CD4-positive, alpha-beta T cell (primary cell): ENCODE measurements around the gene SMARCB1. TPM values are rescaled to one million over a fixed set of nuclear protein-coding genes. Genes with fewer than 3 reads are reported as not detected.
A peak's percentile ranks its signal among the peaks of the same experiment; 100 is the strongest.
"Not testable (repeated sequence)": the region's sequence is repeated elsewhere in the genome, so short reads cannot be mapped to it uniquely, and the experiment has no call there.

Source experiments
- ATAC-seq: fragments of 200-7000 bp; cut with Tn5 transposase; one replicate; pipeline ENCODE4 v1.10.0; 2022; ENCODE audit warnings: mild to moderate bottlenecking; ENCODE audit not compliant: poor library complexity
- CTCF ChIA-PET: fragments of 350-600 bp; sonication (Branson Sonifier 250); formaldehyde crosslinking; loops from one replicate; lab custom pipeline; 2021; ENCODE audit warnings: antibody characterized with exemption, inconsistent platforms; lab: Charles Lee
- POLR2A ChIA-PET: fragments of 350-600 bp; sonication (Branson Sonifier 250); formaldehyde crosslinking; loops from one replicate; lab custom pipeline; 2021; ENCODE audit warnings: antibody characterized with exemption, inconsistent platforms; lab: Charles Lee
- DNase-seq, 14 experiments: peaks; one replicate each; pipeline ENCODE4 v3.0.0-alpha.2; 2013 to 2020; ENCODE audit warnings: mixed read lengths in 2 of 14
- H3K27ac ChIP-seq, 2 donors: one replicate each; pipeline versions ENCODE4 v1.5.1 to v1.7.0; 2013; ENCODE audit warnings: low read length in 2 of 2, low read depth in 1 of 2, mild to moderate bottlenecking in 1 of 2
- H3K27me3 ChIP-seq, 2 experiments: 1 replicate in 1 of 2; 2 replicates in 1 of 2; pipeline versions ENCODE4 v1.6.1 to v1.7.0; 2013; ENCODE audit warnings: low read length in 2 of 2, control low read depth in 1 of 2, mild to moderate bottlenecking in 1 of 2, moderate library complexity in 1 of 2; ENCODE audit not compliant: insufficient read depth in 2 of 2, control insufficient read depth in 1 of 2
- H3K36me3 ChIP-seq: one replicate; pipeline ENCODE4 v1.6.1; 2013; ENCODE audit warnings: low read length, control low read depth; ENCODE audit not compliant: insufficient read depth
- H3K4me1 ChIP-seq: one replicate; pipeline ENCODE4 v1.6.1; 2013; ENCODE audit warnings: low read length, control low read depth; ENCODE audit not compliant: insufficient read depth
- H3K4me3 ChIP-seq: one replicate; pipeline ENCODE4 v1.5.1; 2013; ENCODE audit warnings: mild to moderate bottlenecking, low read length, moderate library complexity
- H3K9me3 ChIP-seq, 2 experiments: 1 replicate in 1 of 2; 2 replicates in 1 of 2; pipeline versions ENCODE4 v1.6.1 to v1.7.0; 2013; ENCODE audit warnings: low read length in 2 of 2, mild to moderate bottlenecking in 2 of 2, control low read depth in 1 of 2, moderate library complexity in 1 of 2; ENCODE audit not compliant: control insufficient read depth in 1 of 2, insufficient read depth in 1 of 2
- H3K27ac Mint-ChIP-seq: one replicate; pipeline ENCODE4 v1.8.0; 2020; ENCODE audit warnings: mixed read lengths
- H3K27me3 Mint-ChIP-seq: one replicate; pipeline ENCODE4 v1.8.0; 2021; ENCODE audit warnings: mixed read lengths
- H3K36me3 Mint-ChIP-seq: one replicate; pipeline ENCODE4 v1.8.0; 2021; ENCODE audit warnings: low read depth, mixed read lengths
- H3K4me1 Mint-ChIP-seq: one replicate; pipeline ENCODE4 v1.8.0; 2021; ENCODE audit warnings: low read depth, mixed read lengths
- H3K4me3 Mint-ChIP-seq: one replicate; pipeline ENCODE4 v1.8.0; 2020; ENCODE audit warnings: mild to moderate bottlenecking, mixed read lengths
- H3K9me3 Mint-ChIP-seq: one replicate; pipeline ENCODE4 v1.8.0; 2020; ENCODE audit warnings: mixed read lengths
- CTCF ChIP-seq: fragments of 200-600 bp; IDR thresholded peaks from one replicate; pipeline ENCODE4 v1.8.0; 2022; ENCODE audit warnings: antibody characterized with exemption, mild to moderate bottlenecking
- intact Hi-C, 2 experiments: fragments of 100-400 bp; cut with DNase I in 1 of 2; cut with micrococcal nuclease in 1 of 2; formaldehyde crosslinking; loops; one replicate each; pipeline versions ENCODE4 v1.15.1 to v1.9.0; 2023 to 2025; cut with DNase I, micrococcal nuclease
- total RNA-seq, 174 experiments: library from RNA in 2 of 174; stranded (reverse) in 2 of 174; gene quantifications; one replicate each; pipeline ENCODE4 v1.2.3 and lab custom pipeline; 2021 to 2026

SMARCB1 gene
- total RNA-seq, 2 experiments from 2014 or later, result 40.3 to 41.7 TPM

DNA sequence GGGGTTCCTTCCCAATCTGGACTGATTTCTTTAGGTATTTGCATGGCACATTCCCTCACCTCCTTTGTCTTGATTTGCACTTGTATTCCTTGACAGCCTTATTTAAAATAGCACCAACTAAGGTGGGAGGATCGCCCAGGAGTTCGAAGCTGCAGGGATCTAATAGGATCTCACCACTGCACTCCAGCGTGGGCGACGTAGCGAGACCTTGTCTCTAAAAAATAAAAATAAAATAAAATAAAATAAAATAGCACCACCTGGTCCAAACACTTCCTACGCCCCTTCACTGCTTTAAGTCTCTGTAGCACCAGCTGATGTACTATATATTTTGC is 71.7 kb downstream of the SMARCB1 start:
- peaks cover 25% of the 10 kb centered on the region for H3K4me1 ChIP-seq
- no peaks in the 10 kb centered on the region for H3K9me3 ChIP-seq
- POLR2A ChIA-PET, result interaction anchor here (1.2 to 2.8 kb wide), 7 partner anchors 9 to 296 kb away, joined by 3 to 44 read pairs (median 8); partner anchors contain the start of genes DERL3, MIF and SMARCB1
- peak overlapping the region; percentile 87 for H3K4me3 ChIP-seq
- no peaks in the 10 kb centered on the region for H3K27me3 Mint-ChIP-seq
- peaks cover 20% of the 10 kb centered on the region for H3K4me1 Mint-ChIP-seq
- peak overlapping the region; percentile 97 for H3K4me3 Mint-ChIP-seq
- H3K36me3 Mint-ChIP-seq, result peaks cover 8% of the 10 kb centered on the region
- no peaks in the 10 kb centered on the region for H3K36me3 ChIP-seq
- peak overlapping the region in 1 of 2 donors; percentile 56 for H3K27ac ChIP-seq
- CTCF ChIA-PET, result interaction anchor here (1.4 to 2.9 kb wide), 3 partner anchors 10 to 87 kb away, joined by 3 to 33 read pairs (median 7); no protein-coding TSS in a partner anchor
- DNase-seq, result no peak
- TF ChIP-seq CTCF, result no peak
- H3K27ac Mint-ChIP-seq, result peak overlapping the region; percentile 82
- intact Hi-C loops, result loop anchor here in 1 of 2 experiments (5.0 kb wide), 2 partner anchors 34 to 71 kb away; partner anchors contain the start of genes MIF and SMARCB1
- no peaks in the 10 kb centered on the region for H3K27me3 ChIP-seq
- ATAC-seq, result no peak
- no peaks in the 10 kb centered on the region for H3K9me3 Mint-ChIP-seq

GRCh38 chr22:23859201-23859600 is 72.4 kb downstream of the SMARCB1 start:
- peak overlapping the region; percentile 97 for H3K4me3 Mint-ChIP-seq
- no peak overlapping the region for H3K27ac Mint-ChIP-seq
- CTCF ChIA-PET, result interaction anchor here (2.0 to 2.9 kb wide), 2 partner anchors 10 to 88 kb away, joined by 7 to 33 read pairs; no protein-coding TSS in a partner anchor

GRCh38 chr22:23860187-23860586 is 73.4 kb downstream of the SMARCB1 start:
- intact Hi-C loops, result loop anchor here in 1 of 2 experiments (5.0 kb wide), 1 partner anchor 92 kb away; no protein-coding TSS in a partner anchor
- H3K27ac ChIP-seq, H3K27ac Mint-ChIP-seq, POLR2A ChIA-PET, H3K4me3 Mint-ChIP-seq, H3K27me3 ChIP-seq, ATAC-seq, CTCF ChIA-PET, H3K27me3 Mint-ChIP-seq, H3K36me3 ChIP-seq, DNase-seq, H3K9me3 ChIP-seq, H3K9me3 Mint-ChIP-seq, H3K4me3 ChIP-seq: not testable (repeated sequence)
- Mint-ChIP-seq H3K4me1 (peaks cover 20% of the 10 kb centered on the region), H3K36me3 (peaks cover 12% of the 10 kb centered on the region)
- peaks cover 25% of the 10 kb centered on the region for H3K4me1 ChIP-seq

More at GRCh38 chr22:23859201-23859600, 72.4 kb downstream of the SMARCB1 start:
- Histone ChIP-seq H3K4me1 (peaks cover 25% of the 10 kb centered on the region), H3K36me3 (no peaks in the 10 kb centered on the region), H3K4me3 (no peak overlapping the region), H3K9me3 (no peaks in the 10 kb centered on the region), H3K27ac (no peak overlapping the region), H3K27me3 (no peaks in the 10 kb centered on the region)
- intact Hi-C loops, result loop anchor here in 1 of 2 experiments (5.0 kb wide), 2 partner anchors 33 to 72 kb away; partner anchors contain the start of genes MIF and SMARCB1
- peaks cover 12% of the 10 kb centered on the region for H3K36me3 Mint-ChIP-seq
- no peak for TF ChIP-seq CTCF
- peaks cover 20% of the 10 kb centered on the region for H3K4me1 Mint-ChIP-seq
- ATAC-seq, result no peak
- POLR2A ChIA-PET, result interaction anchor here (0.6 to 2.8 kb wide), 6 partner anchors 14 to 1960 kb away, joined by 3 to 44 read pairs (median 6); partner anchors contain the start of gene MIF
- no peaks in the 10 kb centered on the region for H3K9me3 Mint-ChIP-seq
- no peak for DNase-seq
- no peaks in the 10 kb centered on the region for H3K27me3 Mint-ChIP-seq
